Sigmoid colon (tissue), 4 donors: ENCODE measurements around the gene S1PR3.

Experiments used
- EP300 ChIP-seq, 4 donors: sonication (generic); formaldehyde crosslinking; IDR thresholded peaks; one replicate each; pipeline ENCODE4 v1.6.1; 2017; ENCODE audit warnings: antibody characterized with exemption in 4 of 4
- POLR2A ChIP-seq, 2 donors: fragments of 450-650 bp; IDR thresholded peaks; one replicate each; pipeline ENCODE4 v1.6.1; 2016; ENCODE audit warnings: antibody characterized with exemption in 2 of 2, mild to moderate bottlenecking in 2 of 2, moderate library complexity in 2 of 2
- POLR2AphosphoS5 ChIP-seq, 4 donors: sonication (generic); formaldehyde crosslinking; IDR thresholded peaks; one replicate each; pipeline ENCODE4 v1.6.1; 2017; ENCODE audit warnings: antibody characterized with exemption in 4 of 4
- TF ChIP-seq, protein P1 (sequence below), 4 experiments: fragments of 450-650 bp in 3 of 4; fragments of 200-600 bp in 1 of 4; IDR thresholded peaks; one replicate each; pipeline ENCODE4 v1.5.1; 2016 to 2019; ENCODE audit warnings: antibody characterized with exemption in 4 of 4, mild to moderate bottlenecking in 3 of 4, moderate library complexity in 2 of 4

DNA sequence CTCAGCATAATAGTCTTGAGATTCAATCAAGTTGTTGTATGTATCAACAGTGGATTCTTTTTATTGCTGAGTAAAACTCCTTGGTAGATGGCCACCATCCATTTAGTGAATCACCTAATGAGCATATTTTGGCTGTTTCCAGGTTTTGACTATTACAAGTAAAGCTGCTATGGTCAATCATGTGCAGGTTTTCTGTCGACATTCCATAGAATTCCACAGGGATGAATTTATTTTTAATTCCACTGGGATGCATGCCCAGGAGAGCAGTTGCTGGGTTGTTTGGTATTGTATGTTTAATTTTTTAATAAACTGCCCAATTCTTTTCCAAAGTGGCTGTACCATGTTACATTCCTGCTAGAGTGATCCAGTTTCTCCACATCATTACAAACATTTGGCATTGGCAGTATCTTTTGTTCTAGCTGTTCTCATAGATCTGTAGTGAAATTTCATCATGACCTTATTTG is 10.5 kb upstream of the S1PR3 start:
- TF ChIP-seq, protein P1, sequence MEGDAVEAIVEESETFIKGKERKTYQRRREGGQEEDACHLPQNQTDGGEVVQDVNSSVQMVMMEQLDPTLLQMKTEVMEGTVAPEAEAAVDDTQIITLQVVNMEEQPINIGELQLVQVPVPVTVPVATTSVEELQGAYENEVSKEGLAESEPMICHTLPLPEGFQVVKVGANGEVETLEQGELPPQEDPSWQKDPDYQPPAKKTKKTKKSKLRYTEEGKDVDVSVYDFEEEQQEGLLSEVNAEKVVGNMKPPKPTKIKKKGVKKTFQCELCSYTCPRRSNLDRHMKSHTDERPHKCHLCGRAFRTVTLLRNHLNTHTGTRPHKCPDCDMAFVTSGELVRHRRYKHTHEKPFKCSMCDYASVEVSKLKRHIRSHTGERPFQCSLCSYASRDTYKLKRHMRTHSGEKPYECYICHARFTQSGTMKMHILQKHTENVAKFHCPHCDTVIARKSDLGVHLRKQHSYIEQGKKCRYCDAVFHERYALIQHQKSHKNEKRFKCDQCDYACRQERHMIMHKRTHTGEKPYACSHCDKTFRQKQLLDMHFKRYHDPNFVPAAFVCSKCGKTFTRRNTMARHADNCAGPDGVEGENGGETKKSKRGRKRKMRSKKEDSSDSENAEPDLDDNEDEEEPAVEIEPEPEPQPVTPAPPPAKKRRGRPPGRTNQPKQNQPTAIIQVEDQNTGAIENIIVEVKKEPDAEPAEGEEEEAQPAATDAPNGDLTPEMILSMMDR (IDR thresholded peaks at IDR 0.05): no peak
- no peak for TF ChIP-seq POLR2A (IDR thresholded peaks at IDR 0.05)
- no peak for TF ChIP-seq POLR2AphosphoS5 (IDR thresholded peaks at IDR 0.05)
- TF ChIP-seq EP300 (IDR thresholded peaks at IDR 0.05): no peak
